ENCODE results near the gene CCDC169.

DNA sequence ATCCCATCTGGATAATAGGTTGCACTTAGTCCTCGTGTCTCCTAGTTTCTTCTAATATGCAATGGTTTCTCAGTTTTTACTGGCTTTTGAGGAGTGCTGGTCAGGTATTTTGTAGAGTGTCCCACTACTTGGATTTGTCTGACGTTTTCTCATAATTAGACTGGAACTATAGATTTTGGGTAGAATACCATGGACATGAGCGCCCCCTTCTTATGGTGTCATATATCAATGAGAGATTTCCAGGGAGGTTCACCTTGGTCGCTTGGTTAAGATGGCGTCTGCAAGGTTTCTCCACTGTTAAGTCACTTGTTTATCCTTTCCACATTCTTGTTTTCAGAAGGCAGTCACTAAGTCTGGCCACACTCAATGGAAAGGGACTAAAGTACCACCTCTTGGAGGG is 89.9 kb downstream of the CCDC169 start:
- TF ChIP-seq NFYB (CRISPR knock-in tag; conservative IDR thresholded peaks at IDR 0.05; ENCODE audit: low read depth), result no peak
- TF ChIP-seq, protein P1, sequence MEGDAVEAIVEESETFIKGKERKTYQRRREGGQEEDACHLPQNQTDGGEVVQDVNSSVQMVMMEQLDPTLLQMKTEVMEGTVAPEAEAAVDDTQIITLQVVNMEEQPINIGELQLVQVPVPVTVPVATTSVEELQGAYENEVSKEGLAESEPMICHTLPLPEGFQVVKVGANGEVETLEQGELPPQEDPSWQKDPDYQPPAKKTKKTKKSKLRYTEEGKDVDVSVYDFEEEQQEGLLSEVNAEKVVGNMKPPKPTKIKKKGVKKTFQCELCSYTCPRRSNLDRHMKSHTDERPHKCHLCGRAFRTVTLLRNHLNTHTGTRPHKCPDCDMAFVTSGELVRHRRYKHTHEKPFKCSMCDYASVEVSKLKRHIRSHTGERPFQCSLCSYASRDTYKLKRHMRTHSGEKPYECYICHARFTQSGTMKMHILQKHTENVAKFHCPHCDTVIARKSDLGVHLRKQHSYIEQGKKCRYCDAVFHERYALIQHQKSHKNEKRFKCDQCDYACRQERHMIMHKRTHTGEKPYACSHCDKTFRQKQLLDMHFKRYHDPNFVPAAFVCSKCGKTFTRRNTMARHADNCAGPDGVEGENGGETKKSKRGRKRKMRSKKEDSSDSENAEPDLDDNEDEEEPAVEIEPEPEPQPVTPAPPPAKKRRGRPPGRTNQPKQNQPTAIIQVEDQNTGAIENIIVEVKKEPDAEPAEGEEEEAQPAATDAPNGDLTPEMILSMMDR (IDR thresholded peaks at IDR 0.05), result no peak
- TF ChIP-seq SMAD4 (CRISPR knock-in tag; IDR thresholded peaks at IDR 0.05), result no peak
- TF ChIP-seq, protein P2, sequence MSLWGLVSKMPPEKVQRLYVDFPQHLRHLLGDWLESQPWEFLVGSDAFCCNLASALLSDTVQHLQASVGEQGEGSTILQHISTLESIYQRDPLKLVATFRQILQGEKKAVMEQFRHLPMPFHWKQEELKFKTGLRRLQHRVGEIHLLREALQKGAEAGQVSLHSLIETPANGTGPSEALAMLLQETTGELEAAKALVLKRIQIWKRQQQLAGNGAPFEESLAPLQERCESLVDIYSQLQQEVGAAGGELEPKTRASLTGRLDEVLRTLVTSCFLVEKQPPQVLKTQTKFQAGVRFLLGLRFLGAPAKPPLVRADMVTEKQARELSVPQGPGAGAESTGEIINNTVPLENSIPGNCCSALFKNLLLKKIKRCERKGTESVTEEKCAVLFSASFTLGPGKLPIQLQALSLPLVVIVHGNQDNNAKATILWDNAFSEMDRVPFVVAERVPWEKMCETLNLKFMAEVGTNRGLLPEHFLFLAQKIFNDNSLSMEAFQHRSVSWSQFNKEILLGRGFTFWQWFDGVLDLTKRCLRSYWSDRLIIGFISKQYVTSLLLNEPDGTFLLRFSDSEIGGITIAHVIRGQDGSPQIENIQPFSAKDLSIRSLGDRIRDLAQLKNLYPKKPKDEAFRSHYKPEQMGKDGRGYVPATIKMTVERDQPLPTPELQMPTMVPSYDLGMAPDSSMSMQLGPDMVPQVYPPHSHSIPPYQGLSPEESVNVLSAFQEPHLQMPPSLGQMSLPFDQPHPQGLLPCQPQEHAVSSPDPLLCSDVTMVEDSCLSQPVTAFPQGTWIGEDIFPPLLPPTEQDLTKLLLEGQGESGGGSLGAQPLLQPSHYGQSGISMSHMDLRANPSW (CRISPR knock-in tag; conservative IDR thresholded peaks at IDR 0.05; ENCODE audit: low read depth), result no peak
- TF ChIP-seq, protein P3, sequence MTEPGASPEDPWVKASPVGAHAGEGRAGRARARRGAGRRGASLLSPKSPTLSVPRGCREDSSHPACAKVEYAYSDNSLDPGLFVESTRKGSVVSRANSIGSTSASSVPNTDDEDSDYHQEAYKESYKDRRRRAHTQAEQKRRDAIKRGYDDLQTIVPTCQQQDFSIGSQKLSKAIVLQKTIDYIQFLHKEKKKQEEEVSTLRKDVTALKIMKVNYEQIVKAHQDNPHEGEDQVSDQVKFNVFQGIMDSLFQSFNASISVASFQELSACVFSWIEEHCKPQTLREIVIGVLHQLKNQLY (CRISPR knock-in tag; IDR thresholded peaks at IDR 0.05), result no peak
- no peak for TF ChIP-seq KAT7 (CRISPR knock-in tag; IDR thresholded peaks at IDR 0.05; ENCODE audit: borderline replicate concordance)

Measured in WTC11 (cell line).